H9 (cell line): ENCODE results near the gene TMEM171. TPM values are rescaled to one million over a fixed set of nuclear protein-coding genes. Genes with fewer than 3 reads are reported as not detected.

ENCODE experiments used
- DNase-seq: peaks from one replicate; pipeline ENCODE4 v3.0.0-alpha.2; 2017
- H2AFZ ChIP-seq: one replicate; pipeline ENCODE4 v1.6.1; 2013; ENCODE audit warnings: mild to moderate bottlenecking, low read length, control low read depth, moderate library complexity
- H2AK5ac ChIP-seq: 2 replicates; pipeline ENCODE4 v1.6.1; 2013; ENCODE audit warnings: low read length, control low read depth, mixed read lengths; ENCODE audit not compliant: insufficient read length
- H2BK120ac ChIP-seq: one replicate; pipeline ENCODE4 v1.6.1; 2013; ENCODE audit warnings: low read depth, mild to moderate bottlenecking, low read length, control low read depth, inconsistent platforms; ENCODE audit not compliant: poor library complexity, severe bottlenecking
- H2BK12ac ChIP-seq: 2 replicates; pipeline ENCODE4 v1.6.1; 2013; ENCODE audit warnings: low read length, control low read depth, mixed read lengths, low read depth; ENCODE audit not compliant: insufficient read length
- H2BK15ac ChIP-seq: 2 replicates; pipeline ENCODE4 v1.6.1; 2013; ENCODE audit warnings: low read depth, low read length, control low read depth
- H2BK20ac ChIP-seq: one replicate; pipeline ENCODE4 v1.6.1; 2013; ENCODE audit warnings: low read depth, mild to moderate bottlenecking, low read length, control low read depth, inconsistent platforms; ENCODE audit not compliant: poor library complexity, severe bottlenecking
- H2BK5ac ChIP-seq: 2 replicates; pipeline ENCODE4 v1.6.1; 2013; ENCODE audit warnings: low read length, control low read depth, mixed read lengths; ENCODE audit not compliant: insufficient read length
- H3K14ac ChIP-seq: 2 replicates; pipeline ENCODE4 v1.6.1; 2013; ENCODE audit warnings: low read length, control low read depth; ENCODE audit not compliant: insufficient read depth
- H3K18ac ChIP-seq: 2 replicates; pipeline ENCODE4 v1.6.1; 2013; ENCODE audit warnings: low read depth, mild to moderate bottlenecking, mixed read lengths, low read length, control low read depth; ENCODE audit not compliant: insufficient read length
- H3K23ac ChIP-seq: 2 replicates; pipeline ENCODE4 v1.6.1; 2013; ENCODE audit warnings: low read length, control low read depth, mixed read lengths, low read depth; ENCODE audit not compliant: insufficient read length
- H3K23me2 ChIP-seq: 2 replicates; pipeline ENCODE4 v1.6.1; 2013; ENCODE audit warnings: low read depth, mild to moderate bottlenecking, mixed read lengths, low read length, control low read depth; ENCODE audit not compliant: insufficient read length, poor library complexity, severe bottlenecking
- H3K27ac ChIP-seq: 2 replicates; pipeline ENCODE4 v1.5.1; 2013; ENCODE audit warnings: low read length, control low read depth, mixed read lengths, low read depth; ENCODE audit not compliant: insufficient read length
- H3K27me3 ChIP-seq: 2 replicates; pipeline ENCODE4 v1.6.1; 2013; ENCODE audit warnings: low read length, control low read depth, inconsistent platforms; ENCODE audit not compliant: insufficient read depth
- H3K4ac ChIP-seq: 2 replicates; pipeline ENCODE4 v1.6.1; 2013; ENCODE audit warnings: low read depth, mild to moderate bottlenecking, control low read depth, inconsistent platforms, low read length, moderate library complexity
- H3K4me1 ChIP-seq: 2 replicates; pipeline ENCODE4 v1.6.1; 2013; ENCODE audit warnings: low read length, control low read depth, inconsistent platforms; ENCODE audit not compliant: insufficient read depth
- H3K4me2 ChIP-seq: 2 replicates; pipeline ENCODE4 v1.6.1; 2013; ENCODE audit warnings: low read length, control low read depth, mixed read lengths; ENCODE audit not compliant: insufficient read length, insufficient read depth
- H3K56ac ChIP-seq: 2 replicates; pipeline ENCODE4 v1.6.1; 2013; ENCODE audit warnings: low read depth, mild to moderate bottlenecking, mixed read lengths, low read length, control low read depth; ENCODE audit not compliant: insufficient read length
- H3K79me1 ChIP-seq: 2 replicates; pipeline ENCODE4 v1.6.1; 2013; ENCODE audit warnings: low read depth, mild to moderate bottlenecking, moderate library complexity, low read length, control low read depth, inconsistent platforms; ENCODE audit not compliant: insufficient read depth, poor library complexity, severe bottlenecking
- H3K79me2 ChIP-seq: 2 replicates; pipeline ENCODE4 v1.6.1; 2013; ENCODE audit warnings: low read length, control low read depth, inconsistent platforms; ENCODE audit not compliant: insufficient read depth
- H3K9ac ChIP-seq: 2 replicates; pipeline ENCODE4 v1.6.1; 2013; ENCODE audit warnings: low read length, control low read depth, mixed read lengths; ENCODE audit not compliant: insufficient read length; ENCODE audit errors: extremely low read depth
- H3K9me3 ChIP-seq: one replicate; pipeline ENCODE4 v1.6.1; 2013; ENCODE audit warnings: low read depth, low read length, inconsistent platforms; ENCODE audit not compliant: control insufficient read depth
- H3T11ph ChIP-seq: one replicate; pipeline ENCODE4 v1.6.1; 2013; ENCODE audit warnings: mild to moderate bottlenecking, low read length, control low read depth, inconsistent platforms
- H4K20me1 ChIP-seq: one replicate; pipeline ENCODE4 v1.6.1; 2013; ENCODE audit not compliant: control insufficient read depth, insufficient read length, insufficient read depth
- H4K5ac ChIP-seq: 2 replicates; pipeline ENCODE4 v1.6.1; 2013; ENCODE audit warnings: low read depth, mild to moderate bottlenecking, mixed read lengths, low read length, control low read depth; ENCODE audit not compliant: insufficient read length
- H4K8ac ChIP-seq: replicated peaks from 2 replicates; pipeline ENCODE4 v1.6.1; 2013; ENCODE audit warnings: low read length, control low read depth, mixed read lengths, low read depth; ENCODE audit not compliant: insufficient read length
- H4K91ac ChIP-seq: 2 replicates; pipeline ENCODE4 v1.6.1; 2013; ENCODE audit warnings: low read depth, mild to moderate bottlenecking, moderate library complexity, mixed read lengths, low read length, control low read depth; ENCODE audit not compliant: insufficient read length
- H3K27ac Mint-ChIP-seq, 3 experiments: 2 replicates in 2 of 3; 3 replicates in 1 of 3; pipeline ENCODE4 v1.8.0; 2020 to 2021; ENCODE audit warnings: mixed read lengths in 3 of 3, mild to moderate bottlenecking in 1 of 3, moderate library complexity in 1 of 3
- H3K27me3 Mint-ChIP-seq: 2 replicates; pipeline ENCODE4 v1.8.0; 2021; ENCODE audit warnings: low read depth, mild to moderate bottlenecking, moderate library complexity, mixed read lengths
- H3K36me3 Mint-ChIP-seq, 3 experiments: 2 replicates in 2 of 3; 3 replicates in 1 of 3; pipeline ENCODE4 v1.8.0; 2020 to 2021; ENCODE audit warnings: low read depth in 3 of 3, mixed read lengths in 3 of 3; ENCODE audit not compliant: insufficient read depth in 1 of 3
- H3K4me1 Mint-ChIP-seq, 2 experiments: 2 replicates each; pipeline ENCODE4 v1.8.0; 2020; ENCODE audit warnings: mixed read lengths in 2 of 2
- H3K4me3 Mint-ChIP-seq, 2 experiments: 2 replicates in 1 of 2; 3 replicates in 1 of 2; pipeline ENCODE4 v1.8.0; 2020 to 2021; ENCODE audit warnings: mild to moderate bottlenecking in 2 of 2, mixed read lengths in 2 of 2, moderate library complexity in 1 of 2
- H3K9me3 Mint-ChIP-seq, 2 experiments: 2 replicates in 1 of 2; 3 replicates in 1 of 2; pipeline ENCODE4 v1.8.0; 2020; ENCODE audit warnings: mild to moderate bottlenecking in 2 of 2, mixed read lengths in 2 of 2, moderate library complexity in 1 of 2
- CTCF ChIP-seq: fragments of 200-600 bp; sonication (generic); conservative IDR thresholded peaks from 3 replicates; pipeline ENCODE4 v1.8.0; 2021; ENCODE audit warnings: antibody characterized with exemption, mild to moderate bottlenecking
- WGBS: extraction: QIAGEN DNeasy Blood & Tissue Kit; methylation state at CpG from one replicate; pipeline ENCODE4 v1.1.7; 2013; ENCODE audit warnings: missing lambda C conversion rate, low lambda C conversion rate, mixed read lengths; ENCODE audit not compliant: insufficient read length; ENCODE audit errors: extremely low coverage; 5-methylcytosine and 5-hydroxymethylcytosine counted together
- total RNA-seq: library from RNA; stranded (reverse); gene quantifications from 2 replicates; pipeline ENCODE4 v1.2.1, GENCODE V29; 2021

TMEM171 gene
- total RNA-seq, 1 experiment from 2014 or later = 0.42 TPM

- Mint-ChIP-seq H3K27ac (no peak overlapping the region; a peak in 1 of 7 replicates), H3K36me3 (peaks cover 0 to 2% (median 0%) of the 10 kb centered on the region in 3 experiments; a peak in 2 of 7 replicates), H3K9me3 (no peaks in the 10 kb centered on the region; a peak in 1 of 5 replicates), H3K4me1 (peaks cover 18 to 19% of the 10 kb centered on the region in 2 experiments), H3K4me3 (no peak overlapping the region), H3K27me3 (peaks cover 9% of the 10 kb centered on the region)
- H3K27me3 ChIP-seq = no peaks in the 10 kb centered on the region
- no peak overlapping the region for H3T11ph ChIP-seq
- H3K27ac ChIP-seq = no peak overlapping the region
- H3K9me3 ChIP-seq = no peaks in the 10 kb centered on the region
- WGBS = no CpG with 5 or more reads among the region's 5 CpGs
- no peak overlapping the region for H3K4ac ChIP-seq
- H2BK12ac ChIP-seq = no peak overlapping the region
- no peak overlapping the region for H2BK15ac ChIP-seq
- no peaks in the 10 kb centered on the region for H3K23me2 ChIP-seq
- H3K4me1 ChIP-seq = peaks cover 3% of the 10 kb centered on the region; the same call in 1 of the 2 replicates
- H3K9ac ChIP-seq = no peak overlapping the region
- no peak overlapping the region for H4K91ac ChIP-seq
- H4K20me1 ChIP-seq = no peaks in the 10 kb centered on the region
- no peak overlapping the region for H3K18ac ChIP-seq
- no peak overlapping the region for H2BK5ac ChIP-seq
- no peak overlapping the region for H2BK20ac ChIP-seq
- no peaks in the 10 kb centered on the region for H3K79me2 ChIP-seq
- H2AK5ac ChIP-seq = no peak overlapping the region
- no peak overlapping the region for H2BK120ac ChIP-seq
- no peak overlapping the region for H2AFZ ChIP-seq
- no peak overlapping the region for H3K56ac ChIP-seq
- H4K8ac ChIP-seq = no peak overlapping the region
- no peak overlapping the region for H3K14ac ChIP-seq
- H3K4me2 ChIP-seq = no peak overlapping the region
- H3K23ac ChIP-seq = no peak overlapping the region
- TF ChIP-seq CTCF = no peak
- no peak for DNase-seq
- H4K5ac ChIP-seq = no peak overlapping the region
- H3K79me1 ChIP-seq = no peaks in the 10 kb centered on the region
Observed at GRCh38 chr5:73129143-73129542, 8.8 kb downstream of the TMEM171 start.
